Skeletal muscle satellite cell (primary cell): Measurements from ENCODE around the gene PAAF1.

Experiments
- H3K27me3 ChIP-seq: 2 replicates; pipeline ENCODE4 v1.7.0; 2013; ENCODE audit warnings: low read length; ENCODE audit not compliant: control insufficient read depth, insufficient read depth
- H3K36me3 ChIP-seq: 2 replicates; pipeline ENCODE4 v1.7.0; 2013; ENCODE audit warnings: mild to moderate bottlenecking, control low read depth, low read length; ENCODE audit not compliant: insufficient read depth
- H3K4me1 ChIP-seq: 2 replicates; pipeline ENCODE4 v1.7.0; 2013; ENCODE audit warnings: low read length; ENCODE audit not compliant: control insufficient read depth, insufficient read depth
- H3K4me2 ChIP-seq: 2 replicates; pipeline ENCODE4 v1.7.0; 2013; ENCODE audit warnings: mild to moderate bottlenecking, low read length
- H3K4me3 ChIP-seq: 2 replicates; pipeline ENCODE4 v1.7.0; 2013; ENCODE audit warnings: low read length
- H3K9ac ChIP-seq: 2 replicates; pipeline ENCODE4 v1.7.0; 2013; ENCODE audit warnings: mild to moderate bottlenecking, low read depth, low read length, moderate library complexity
- H3K9me3 ChIP-seq: replicated peaks from 2 replicates; pipeline ENCODE4 v1.7.0; 2013; ENCODE audit warnings: mild to moderate bottlenecking, control low read depth, low read length

The PAAF1 gene

GRCh38 chr11:73976451-73977151 is 99.8 kb downstream of the PAAF1 start:
- Histone ChIP-seq H3K9me3 (no peaks in the 10 kb centered on the region), H3K36me3 (no peaks in the 10 kb centered on the region), H3K9ac (no peak overlapping the region), H3K27me3 (no peaks in the 10 kb centered on the region), H3K4me3 (no peak overlapping the region), H3K4me2 (no peak overlapping the region), H3K4me1 (peaks cover 10% of the 10 kb centered on the region)

GRCh38 chr11:73977856-73978519 is 101.2 kb downstream of the PAAF1 start:
- Histone ChIP-seq H3K4me2 (no peak overlapping the region), H3K4me3 (no peak overlapping the region), H3K9ac (no peak overlapping the region), H3K9me3 (no peaks in the 10 kb centered on the region), H3K36me3 (no peaks in the 10 kb centered on the region), H3K4me1 (peaks cover 15% of the 10 kb centered on the region), H3K27me3 (no peaks in the 10 kb centered on the region)

GRCh38 chr11:73978576-73979086 is 101.8 kb downstream of the PAAF1 start:
- H3K9ac ChIP-seq: no peak overlapping the region
- no peaks in the 10 kb centered on the region for H3K27me3 ChIP-seq
- no peaks in the 10 kb centered on the region for H3K36me3 ChIP-seq
- H3K9me3 ChIP-seq: no peaks in the 10 kb centered on the region
- peaks cover 19% of the 10 kb centered on the region for H3K4me1 ChIP-seq
- H3K4me2 ChIP-seq: no peak overlapping the region
- H3K4me3 ChIP-seq: no peak overlapping the region

- H3K27me3 ChIP-seq: no peaks in the 10 kb centered on the region
- H3K36me3 ChIP-seq: no peaks in the 10 kb centered on the region
- H3K9ac ChIP-seq: no peak overlapping the region
- H3K9me3 ChIP-seq: no peaks in the 10 kb centered on the region
- peaks cover 13% of the 10 kb centered on the region for H3K4me1 ChIP-seq
- H3K4me2 ChIP-seq: no peak overlapping the region
- H3K4me3 ChIP-seq: no peak overlapping the region
These were observed 103.5 kb downstream of the PAAF1 start for GRCh38 chr11:73980001-73980961.
